ENCODE measurements around the gene RNF157.

Gene RNF157

GRCh38 chr17:76178124-76178523 is 62.2 kb downstream of the RNF157 start:
- no peak for DNase-seq (ENCODE audit: low read depth)
- no peak for TF ChIP-seq CTCF (conservative IDR thresholded peaks at IDR 0.05; ENCODE audit: low read depth, low read length)
- no peak overlapping the region for H3K4me3 ChIP-seq (ENCODE audit: low read length)

- no peak for DNase-seq (ENCODE audit: low read depth)
- H3K4me3 ChIP-seq (ENCODE audit: low read length) = no peak overlapping the region
- TF ChIP-seq CTCF (conservative IDR thresholded peaks at IDR 0.05; ENCODE audit: low read depth, low read length) = no peak
Measured at GRCh38 chr17:76176701-76177574, 63.4 kb downstream of the RNF157 start.

- no peak for DNase-seq (ENCODE audit: low read depth)
- no peak overlapping the region for H3K4me3 ChIP-seq (ENCODE audit: low read length)
- TF ChIP-seq CTCF (conservative IDR thresholded peaks at IDR 0.05; ENCODE audit: low read depth, low read length) = no peak
Measured at GRCh38 chr17:76174037-76174436, 66.3 kb downstream of the RNF157 start.

GRCh38 chr17:76173474-76173873 is 66.8 kb downstream of the RNF157 start:
- TF ChIP-seq CTCF (conservative IDR thresholded peaks at IDR 0.05; ENCODE audit: low read depth, low read length) = no peak
- DNase-seq (ENCODE audit: low read depth) = no peak
- H3K4me3 ChIP-seq (ENCODE audit: low read length) = no peak overlapping the region

GRCh38 chr17:76171706-76172105 is 68.6 kb downstream of the RNF157 start:
- TF ChIP-seq CTCF (conservative IDR thresholded peaks at IDR 0.05; ENCODE audit: low read depth, low read length) = no peak
- no peak overlapping the region for H3K4me3 ChIP-seq (ENCODE audit: low read length)
- no peak for DNase-seq (ENCODE audit: low read depth)

- no peak overlapping the region for H3K4me3 ChIP-seq (ENCODE audit: low read length)
- no peak for TF ChIP-seq CTCF (conservative IDR thresholded peaks at IDR 0.05; ENCODE audit: low read depth, low read length)
- DNase-seq (ENCODE audit: low read depth) = no peak
Measured at GRCh38 chr17:76170114-76170513, 70.2 kb downstream of the RNF157 start.

GRCh38 chr17:76166906-76167305 is 73.4 kb downstream of the RNF157 start:
- H3K4me3 ChIP-seq (ENCODE audit: low read length) = no peak overlapping the region
- no peak for DNase-seq (ENCODE audit: low read depth)
- TF ChIP-seq CTCF (conservative IDR thresholded peaks at IDR 0.05; ENCODE audit: low read depth, low read length) = no peak
